Urothelium cell line (cell line): ENCODE measurements around the gene DENND1A.
A peak's percentile ranks its signal among the peaks of the same experiment; 100 is the strongest.

Experiments
- DNase-seq: peaks from one replicate; pipeline ENCODE4 v3.0.0; 2011; ENCODE audit warnings: low spot score, mixed read lengths
- FAIRE-seq: peaks from 2 replicates; lab custom pipeline; 2011; peaks lifted over from hg19 to GRCh38; lab: Jason Lieb, UNC

The DENND1A gene

GRCh38 chr9:123383512-123384170, 546.3 kb downstream of the DENND1A start:
- DNase-seq, result no peak
- FAIRE-seq, result no peak

DNA sequence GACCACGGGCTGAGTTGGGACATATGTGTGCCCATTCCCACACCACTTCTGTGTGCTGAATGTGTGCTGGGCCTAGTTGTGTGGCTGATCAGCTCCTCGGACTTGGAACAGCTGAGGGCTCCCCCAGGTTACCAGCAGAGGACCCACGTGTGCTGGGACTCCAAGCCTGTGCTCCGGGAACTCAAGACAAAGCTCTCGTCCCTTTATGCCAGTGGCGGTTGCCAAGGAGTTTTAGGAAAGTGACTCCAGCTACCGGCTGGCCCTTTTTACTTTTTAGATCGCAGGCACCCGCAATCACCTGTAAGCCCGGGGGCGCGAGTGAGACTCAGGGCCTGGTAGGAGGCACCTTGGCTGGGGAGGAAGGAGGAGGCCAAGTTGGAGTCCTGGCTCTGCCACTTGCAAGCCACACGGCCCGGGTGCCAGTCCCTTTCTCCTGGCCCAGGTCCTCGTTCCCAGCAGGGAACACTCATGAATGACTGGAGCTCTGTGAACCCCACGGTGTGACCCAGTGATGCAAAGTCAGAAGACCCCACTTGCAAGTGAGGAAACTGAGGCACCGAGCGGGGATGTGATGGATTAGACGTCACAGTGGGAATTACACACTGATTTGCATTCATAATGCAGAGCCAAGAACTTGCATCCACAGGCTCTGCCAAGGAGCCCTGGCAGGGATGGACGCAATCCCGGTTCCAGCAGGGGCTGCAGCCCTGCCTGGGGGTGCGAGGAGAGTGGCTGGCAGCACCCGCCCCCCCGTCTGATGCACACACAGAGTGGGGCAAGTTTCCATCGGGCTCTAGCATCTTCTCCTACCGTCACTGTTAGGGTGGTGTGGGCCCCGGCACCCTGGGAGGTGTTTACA, 547.0 kb downstream of the DENND1A start:
- no peak for FAIRE-seq
- no peak for DNase-seq

DNA sequence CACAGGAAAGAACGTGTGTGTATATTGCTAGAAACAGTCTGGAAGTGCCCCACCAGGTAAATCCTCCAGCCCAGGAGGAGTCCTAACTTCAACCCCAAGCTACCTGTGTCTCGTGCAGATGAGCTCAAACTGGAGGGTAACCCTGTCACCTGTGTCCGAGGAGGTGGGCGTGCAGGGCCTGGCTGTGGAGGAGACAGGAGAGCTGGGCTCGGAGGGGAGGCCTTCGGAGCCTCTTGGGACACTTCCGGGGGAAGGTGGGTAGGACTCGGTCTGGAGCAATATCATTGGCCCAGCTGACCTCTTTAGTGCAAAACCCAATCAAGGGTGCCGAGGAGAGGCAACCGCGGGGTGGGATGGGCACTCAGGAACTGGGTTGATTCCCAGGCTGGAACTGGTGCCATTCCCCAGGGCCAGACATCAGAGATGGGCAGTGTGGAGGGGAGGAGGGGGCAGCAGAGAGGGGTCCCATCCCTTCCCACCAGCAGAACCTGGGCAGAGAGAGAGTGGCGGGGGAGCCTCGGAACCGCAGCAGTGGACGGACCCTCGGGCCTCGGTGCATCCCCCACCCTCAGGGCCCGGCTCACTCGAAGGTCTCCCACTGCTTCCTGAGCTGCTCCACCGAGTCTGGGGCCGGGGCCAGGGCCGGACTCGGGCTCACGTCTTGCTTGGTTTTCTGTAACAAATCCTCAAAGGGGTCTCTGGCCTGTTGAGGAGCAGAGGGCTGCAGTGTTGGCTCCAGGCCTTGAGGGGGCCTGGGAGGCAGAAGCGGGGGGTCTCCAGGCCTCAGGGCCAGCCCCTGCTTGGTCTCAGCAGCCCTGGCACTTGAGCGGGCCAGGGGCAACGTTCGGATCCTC, 548.8 kb downstream of the DENND1A start:
- FAIRE-seq, result no peak

DNA sequence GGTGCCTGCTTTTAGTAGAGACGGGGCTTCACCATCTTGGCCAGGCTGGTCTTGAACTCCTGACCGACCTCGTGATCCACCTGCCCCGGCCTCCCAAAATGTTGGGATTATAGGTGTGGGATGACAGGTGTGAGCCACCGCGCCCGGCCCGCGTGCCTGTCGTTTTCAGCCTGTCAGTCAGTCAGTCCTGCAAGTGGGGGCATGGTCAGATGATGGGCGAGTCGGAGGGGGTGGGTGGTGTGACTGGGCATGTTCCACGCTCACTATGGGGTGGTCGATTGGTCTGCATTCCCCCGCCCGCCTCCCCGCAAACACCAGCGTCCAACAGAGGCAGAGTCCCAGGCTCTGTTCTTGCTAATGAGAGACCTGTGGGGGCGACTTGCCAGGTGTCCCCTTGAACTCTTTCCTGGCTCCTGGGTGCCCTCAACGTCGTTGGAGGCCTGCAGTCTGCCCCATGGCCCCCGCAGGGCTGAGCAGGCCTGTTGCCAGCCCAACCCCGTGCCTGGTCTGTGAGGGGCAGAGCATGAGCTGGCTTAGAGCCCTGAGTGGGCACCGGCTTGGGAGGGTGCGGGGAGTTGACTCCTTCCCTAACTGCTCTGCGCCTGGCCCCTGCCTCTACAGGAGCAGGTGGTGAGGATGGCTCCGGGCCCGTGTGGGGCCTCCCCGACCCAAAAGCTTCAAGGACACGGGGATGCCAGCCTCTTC, 550.8 kb downstream of the DENND1A start:
- FAIRE-seq (no peak), DNase-seq (no peak)

More for the DNA sequence above, 548.8 kb downstream of the DENND1A start:
- no peak for DNase-seq

GRCh38 chr9:123378025-123378424, 551.9 kb downstream of the DENND1A start:
- DNase-seq, result no peak
- FAIRE-seq, result no peak

GRCh38 chr9:123377211-123377971, 552.5 kb downstream of the DENND1A start:
- no peak for DNase-seq

GRCh38 chr9:123376218-123377071, 553.5 kb downstream of the DENND1A start:
- FAIRE-seq (no peak), DNase-seq (no peak)

More at GRCh38 chr9:123377211-123377971, 552.5 kb downstream of the DENND1A start:
- FAIRE-seq, result no peak

DNA sequence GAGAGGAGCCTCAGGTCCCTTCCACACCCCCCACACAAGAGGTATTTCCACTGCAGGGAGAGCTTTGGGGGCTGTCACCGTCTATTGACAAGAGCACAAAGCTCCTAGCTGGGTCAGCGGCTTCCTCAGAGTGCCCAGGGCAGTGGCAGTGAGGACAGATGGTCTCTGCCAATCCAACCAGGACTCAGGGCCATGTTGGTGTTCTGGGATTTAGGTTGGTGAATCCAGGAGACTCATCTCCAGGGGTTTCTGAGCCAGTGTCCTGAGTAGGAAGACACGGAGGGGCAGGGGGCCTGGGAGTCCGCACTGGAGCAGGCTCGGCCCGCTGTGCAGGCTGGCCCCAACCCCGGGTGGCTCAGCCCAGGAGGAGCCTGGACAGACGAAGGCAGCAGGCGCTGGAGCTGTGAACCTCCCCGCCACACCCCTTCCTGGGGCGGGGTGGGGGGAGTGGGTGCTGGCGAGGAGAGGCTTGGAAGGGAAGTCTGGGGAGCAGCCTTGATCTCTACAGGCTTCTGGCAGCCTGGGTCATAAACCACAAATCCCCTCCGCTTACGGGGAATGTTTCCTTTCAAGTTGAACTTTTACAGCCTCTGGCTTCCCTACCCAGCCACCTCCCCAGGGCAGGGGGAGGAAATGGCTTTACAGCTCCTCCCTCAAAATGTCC, 554.3 kb downstream of the DENND1A start:
- DNase-seq (peak; percentile 35), FAIRE-seq (no peak)

DNA sequence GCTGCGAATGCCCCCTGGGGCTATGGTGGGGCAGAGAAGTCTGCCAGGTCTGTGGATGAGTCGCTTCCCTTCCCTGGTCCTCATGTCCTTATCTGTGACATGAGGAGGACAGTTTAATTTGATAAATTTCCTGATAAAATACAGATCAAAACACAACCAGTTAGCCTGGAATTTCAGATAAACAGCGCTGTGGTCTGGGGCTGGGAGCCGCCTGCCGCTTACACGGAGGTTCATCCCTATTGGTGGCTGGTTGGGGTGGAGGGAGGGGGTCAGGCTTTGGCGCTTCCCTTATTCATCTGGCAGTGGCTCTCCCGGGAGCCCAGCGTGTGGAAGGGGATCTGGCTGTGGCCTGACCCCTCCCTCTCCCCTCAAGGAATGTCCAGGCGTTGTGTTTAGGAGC, 556.0 kb downstream of the DENND1A start:
- FAIRE-seq, result no peak
- no peak for DNase-seq

DNA sequence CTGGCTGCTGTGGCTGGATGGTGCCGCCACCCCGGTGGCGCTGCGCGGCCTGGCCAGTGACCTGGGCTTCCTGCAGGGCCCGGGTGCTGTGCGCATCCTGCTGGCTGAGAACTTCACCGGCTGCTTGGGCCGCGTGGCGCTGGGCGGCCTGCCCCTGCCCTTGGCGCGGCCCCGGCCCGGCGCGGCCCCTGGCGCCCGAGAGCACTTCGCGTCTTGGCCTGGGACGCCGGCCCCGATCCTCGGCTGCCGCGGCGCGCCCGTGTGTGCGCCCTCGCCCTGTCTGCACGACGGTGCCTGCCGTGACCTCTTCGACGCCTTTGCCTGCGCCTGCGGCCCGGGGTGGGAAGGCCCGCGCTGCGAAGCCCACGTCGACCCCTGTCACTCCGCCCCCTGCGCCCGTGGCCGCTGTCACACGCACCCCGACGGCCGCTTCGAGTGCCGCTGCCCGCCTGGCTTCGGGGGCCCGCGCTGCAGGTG, 556.4 kb downstream of the DENND1A start:
- DNase-seq (no peak), FAIRE-seq (no peak)

DNA sequence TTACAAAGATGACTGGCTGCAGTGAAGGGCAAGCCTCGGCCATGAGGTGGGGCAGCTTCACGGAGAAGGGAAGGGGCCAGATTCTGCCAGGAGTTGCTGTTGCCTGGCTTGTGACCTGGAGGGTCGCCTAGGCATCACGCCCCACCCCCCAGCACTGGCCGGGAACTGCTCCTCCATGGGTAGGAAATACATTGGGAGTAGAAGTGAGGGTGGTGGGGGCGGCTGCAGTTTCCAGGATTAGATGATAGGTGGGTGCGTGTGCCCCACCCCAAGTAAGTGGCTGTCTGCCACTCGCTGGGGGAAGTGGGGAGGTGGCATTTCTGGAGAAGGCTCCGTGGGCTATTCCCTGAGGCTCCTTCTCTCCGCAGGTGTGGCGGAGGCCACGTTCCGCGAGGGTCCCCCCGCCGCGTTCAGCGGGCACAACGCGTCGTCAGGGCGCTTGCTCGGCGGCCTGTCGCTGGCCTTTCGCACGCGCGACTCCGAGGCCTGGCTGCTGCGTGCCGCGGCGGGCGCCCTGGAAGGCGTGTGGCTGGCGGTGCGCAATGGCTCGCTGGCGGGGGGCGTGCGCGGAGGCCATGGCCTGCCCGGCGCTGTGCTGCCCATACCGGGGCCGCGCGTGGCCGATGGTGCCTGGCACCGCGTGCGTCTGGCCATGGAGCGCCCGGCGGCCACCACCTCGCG, 557.0 kb downstream of the DENND1A start:
- no peak for DNase-seq
- FAIRE-seq, result no peak

DNA sequence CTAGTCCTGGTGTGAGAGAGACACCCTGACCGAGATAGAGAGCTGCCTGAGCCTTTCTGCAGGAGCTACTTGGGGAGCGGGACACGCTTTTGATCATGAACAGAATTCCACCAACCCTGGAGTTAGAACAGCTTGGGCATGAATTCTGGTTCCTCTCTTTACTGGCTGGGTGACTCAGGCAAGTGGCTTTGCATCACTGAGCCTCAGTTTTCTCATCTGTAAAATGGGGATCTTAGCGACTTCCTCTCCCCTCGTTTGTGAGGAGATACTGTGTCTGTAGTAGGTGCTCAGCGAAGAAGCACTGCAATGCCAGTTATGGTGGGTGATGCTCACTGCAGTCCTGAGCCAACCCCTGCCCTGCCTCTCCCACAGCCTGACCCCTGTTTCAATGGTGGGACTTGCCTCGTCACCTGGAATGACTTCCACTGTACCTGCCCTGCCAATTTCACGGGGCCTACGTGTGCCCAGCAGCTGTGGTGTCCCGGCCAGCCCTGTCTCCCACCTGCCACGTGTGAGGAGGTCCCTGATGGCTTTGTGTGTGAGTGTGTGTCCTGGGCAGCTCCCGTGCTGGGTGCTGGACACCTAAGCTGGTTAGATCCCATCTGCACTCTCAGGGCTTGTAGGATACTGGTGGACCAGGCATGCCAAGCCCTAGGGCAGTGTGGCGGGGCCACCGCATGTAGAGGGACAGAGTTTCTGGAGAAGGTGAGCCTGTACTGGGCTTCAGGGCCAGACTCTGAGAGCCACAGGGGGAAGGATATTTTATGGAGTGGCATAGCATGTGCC, 557.9 kb downstream of the DENND1A start:
- FAIRE-seq (no peak), DNase-seq (no peak)

GRCh38 chr9:123371228-123371584, 558.7 kb downstream of the DENND1A start:
- FAIRE-seq, result no peak
- no peak for DNase-seq

DNA sequence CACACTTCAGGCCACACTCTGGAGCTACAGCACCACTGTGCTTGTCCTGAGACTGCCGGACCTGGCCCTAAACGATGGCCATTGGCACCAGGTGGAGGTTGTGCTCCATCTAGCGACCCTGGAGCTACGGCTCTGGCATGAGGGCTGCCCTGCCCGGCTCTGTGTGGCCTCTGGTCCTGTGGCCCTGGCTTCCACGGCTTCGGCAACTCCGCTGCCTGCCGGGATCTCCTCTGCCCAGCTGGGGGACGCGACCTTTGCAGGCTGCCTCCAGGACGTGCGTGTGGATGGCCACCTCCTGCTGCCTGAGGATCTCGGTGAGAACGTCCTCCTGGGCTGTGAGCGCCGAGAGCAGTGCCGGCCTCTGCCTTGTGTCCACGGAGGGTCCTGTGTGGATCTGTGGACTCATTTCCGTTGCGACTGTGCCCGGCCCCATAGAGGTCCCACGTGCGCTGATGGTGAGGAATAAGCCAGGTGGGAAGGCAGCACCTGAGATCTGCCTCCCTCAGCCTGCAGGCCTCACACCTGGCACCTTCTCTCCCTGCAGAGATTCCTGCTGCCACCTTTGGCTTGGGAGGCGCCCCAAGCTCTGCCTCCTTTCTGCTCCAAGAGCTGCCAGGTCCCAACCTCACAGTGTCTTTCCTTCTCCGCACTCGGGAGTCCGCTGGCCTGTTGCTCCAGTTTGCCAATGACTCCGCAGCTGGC, 559.2 kb downstream of the DENND1A start:
- no peak for DNase-seq
- FAIRE-seq, result no peak

DNA sequence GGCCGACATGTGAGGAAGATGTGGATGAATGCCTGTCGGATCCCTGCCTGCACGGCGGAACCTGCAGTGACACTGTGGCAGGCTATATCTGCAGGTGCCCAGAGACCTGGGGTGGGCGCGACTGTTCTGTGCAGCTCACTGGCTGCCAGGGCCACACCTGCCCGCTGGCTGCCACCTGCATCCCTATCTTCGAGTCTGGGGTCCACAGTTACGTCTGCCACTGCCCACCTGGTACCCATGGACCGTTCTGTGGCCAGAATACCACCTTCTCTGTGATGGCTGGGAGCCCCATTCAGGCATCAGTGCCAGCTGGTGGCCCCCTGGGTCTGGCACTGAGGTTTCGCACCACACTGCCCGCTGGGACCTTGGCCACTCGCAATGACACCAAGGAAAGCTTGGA, 559.8 kb downstream of the DENND1A start:
- DNase-seq, result no peak
- no peak for FAIRE-seq

GRCh38 chr9:123369296-123369695, 560.6 kb downstream of the DENND1A start:
- DNase-seq (no peak), FAIRE-seq (no peak)
